Breast epithelium (tissue), 3 donors: ENCODE measurements around the gene AARSD1.

Source experiments
- CTCF ChIP-seq, 3 donors: fragments of 450-650 bp; IDR thresholded peaks; one replicate each; pipeline ENCODE4 v1.5.1; 2016 to 2017; ENCODE audit warnings: antibody characterized with exemption in 3 of 3, mild to moderate bottlenecking in 3 of 3, moderate library complexity in 3 of 3
- POLR2A ChIP-seq: fragments of 450-650 bp; IDR thresholded peaks from one replicate; pipeline ENCODE4 v1.6.1; 2016; ENCODE audit warnings: antibody characterized with exemption, mild to moderate bottlenecking, moderate library complexity
- POLR2AphosphoS5 ChIP-seq, 3 donors: sonication (generic); formaldehyde crosslinking; IDR thresholded peaks; one replicate each; pipeline ENCODE4 v1.6.1; 2017; ENCODE audit warnings: antibody characterized with exemption in 3 of 3

- no peak for TF ChIP-seq CTCF (IDR thresholded peaks at IDR 0.05)
- TF ChIP-seq POLR2AphosphoS5 (IDR thresholded peaks at IDR 0.05): no peak
- no peak for TF ChIP-seq POLR2A
Measured at GRCh38 chr17:42989141-42989540, 24.9 kb upstream of the AARSD1 start.
